Inflammatory macrophage treated with lipopolysaccharide for 1 hour (primary cell): ENCODE data around the gene VILL.

ENCODE experiments used
- DNase-seq, 2 donors: peaks; one replicate each; pipeline ENCODE4 v3.0.0-alpha.2; 2020 to 2022

Gene VILL

DNA sequence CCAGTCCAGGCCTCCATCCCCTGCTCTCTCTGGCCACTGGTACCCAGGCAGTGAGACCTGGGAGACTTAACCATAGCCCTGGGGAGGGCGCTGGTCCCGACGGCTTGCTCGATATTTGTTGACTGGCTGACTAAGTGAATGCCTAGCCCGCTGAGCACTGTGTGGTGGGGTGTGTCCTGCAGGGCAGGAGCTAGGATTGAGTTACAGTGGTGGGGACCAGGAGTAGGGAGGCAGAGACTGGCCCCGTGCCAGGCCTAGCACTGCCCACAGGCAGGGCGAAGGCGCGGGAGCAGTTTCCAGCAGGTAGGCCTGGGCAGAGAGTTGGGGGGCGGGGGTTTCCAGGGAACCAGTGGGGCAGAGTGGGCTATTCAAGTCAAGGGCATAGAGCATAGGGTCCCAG is at the start of gene VILL:
Gene VILL (plus strand): TSS at position 260 of the 400 bp plus-strand sequence. CDS start 2,887 bp downstream, outside the sequence.
- no peak for DNase-seq

DNA sequence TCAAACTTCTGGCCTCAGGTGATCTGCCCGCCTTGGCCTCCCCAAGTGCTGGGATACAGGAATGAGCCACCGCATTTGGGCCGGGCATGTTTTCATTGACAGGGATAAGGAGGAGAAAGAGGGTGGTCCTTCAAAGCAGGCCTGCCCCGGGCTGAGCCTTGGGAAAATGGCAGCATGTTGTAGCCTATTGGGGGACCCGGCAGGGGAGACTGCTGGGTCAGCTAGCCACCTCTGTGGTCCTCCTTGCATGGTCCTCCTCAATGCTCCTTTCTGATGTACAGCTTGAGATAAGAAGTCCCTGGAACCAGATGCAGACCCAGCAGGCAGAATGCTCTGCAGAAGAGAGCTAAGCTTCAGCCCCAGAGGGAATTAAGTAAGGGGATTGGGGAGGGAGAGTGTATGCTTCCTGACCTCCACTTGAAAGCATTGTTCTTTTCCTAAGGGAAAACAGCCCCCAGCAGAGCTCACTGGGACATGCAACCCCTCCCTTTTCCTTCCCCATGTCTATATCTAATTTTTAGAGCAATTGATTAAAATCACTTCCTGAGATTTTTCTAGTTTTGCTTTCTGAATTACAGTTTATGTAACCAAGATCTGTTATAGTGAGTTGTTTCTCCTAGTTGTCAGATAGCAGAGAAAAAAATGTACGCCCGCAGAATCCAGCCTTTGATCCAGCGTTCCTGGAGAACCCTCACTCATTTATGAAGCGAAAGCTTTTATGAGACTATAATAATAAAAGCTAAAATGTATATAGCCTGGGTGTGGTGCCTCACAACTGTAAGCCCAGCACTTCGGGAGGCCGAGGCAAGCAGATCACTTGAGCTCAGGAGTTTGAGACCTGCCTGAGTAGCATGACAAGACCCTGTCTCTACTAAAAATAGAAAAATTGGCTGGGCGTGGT is 48.7 kb upstream of the VILL start:
- no peak for DNase-seq

DNA sequence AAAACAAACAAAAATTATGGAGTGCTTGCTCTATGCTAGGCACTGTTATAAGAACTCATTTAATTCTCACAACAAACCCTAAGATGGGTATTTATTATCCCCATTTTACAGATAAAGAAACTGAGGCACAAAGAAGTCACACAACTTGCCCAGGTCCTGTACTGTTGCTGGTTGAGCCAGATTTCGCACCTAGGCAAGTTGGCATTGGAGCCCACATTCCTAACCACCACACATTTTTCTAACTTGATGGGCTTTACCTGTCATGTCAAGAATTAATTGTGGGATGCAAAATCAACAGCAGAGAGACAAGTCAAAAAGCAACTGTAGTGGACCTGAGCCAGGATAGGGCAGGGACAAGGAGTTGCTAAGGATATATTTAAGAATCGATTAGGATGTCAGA is 47.9 kb upstream of the VILL start:
- no peak for DNase-seq

DNA sequence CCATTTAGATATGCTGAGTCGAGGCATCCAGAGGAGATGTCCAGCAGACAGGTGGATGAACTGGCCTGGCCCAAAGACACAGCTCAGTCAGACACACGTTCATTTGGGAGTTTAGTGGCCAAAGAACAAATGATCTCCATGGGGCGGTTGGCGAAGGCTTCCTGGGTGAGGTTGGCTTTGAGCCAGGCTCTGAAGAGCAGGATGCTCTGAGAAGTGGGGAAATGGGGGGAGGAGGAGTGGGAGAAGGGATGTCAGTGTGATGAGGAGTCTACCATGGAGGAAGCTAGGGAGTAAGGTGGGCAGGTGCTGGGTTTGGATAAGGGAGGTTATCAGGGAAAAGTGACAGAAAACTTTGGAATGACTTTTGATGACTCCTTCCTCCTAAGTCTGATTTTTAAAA is 47.5 kb upstream of the VILL start:
- no peak for DNase-seq

DNA sequence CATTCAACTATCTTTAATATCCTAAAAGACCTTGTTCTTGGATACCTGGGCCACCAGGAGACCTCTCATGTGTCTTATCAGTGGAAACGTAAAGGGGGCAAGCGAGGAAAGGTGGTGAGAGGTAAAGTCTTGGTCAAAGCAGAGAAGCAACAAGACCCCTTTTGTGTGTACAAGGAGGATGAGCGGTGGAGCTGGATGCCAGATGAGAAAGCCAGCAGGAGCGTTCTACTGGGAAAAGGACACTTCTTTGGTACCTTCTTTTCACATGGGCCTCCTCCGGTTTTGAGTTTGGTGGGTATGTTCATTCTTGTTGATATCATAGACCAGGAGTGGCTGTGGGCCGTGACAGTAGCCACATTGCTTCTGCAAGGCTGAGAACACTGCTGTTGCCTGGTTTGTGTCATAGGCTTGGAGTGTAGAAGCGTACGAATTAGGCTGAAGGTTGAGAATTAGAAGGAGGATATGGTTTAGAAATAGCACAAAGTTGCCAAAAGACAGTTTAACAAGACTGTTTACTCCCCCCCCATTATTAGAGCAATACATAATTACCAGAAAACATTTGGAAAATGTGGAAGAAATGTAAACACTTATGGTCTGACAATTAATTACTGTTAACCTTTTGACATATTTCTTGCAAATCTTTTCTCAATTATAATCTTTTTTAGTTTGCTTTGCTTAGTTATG is 46.8 kb upstream of the VILL start:
- DNase-seq = no peak

DNA sequence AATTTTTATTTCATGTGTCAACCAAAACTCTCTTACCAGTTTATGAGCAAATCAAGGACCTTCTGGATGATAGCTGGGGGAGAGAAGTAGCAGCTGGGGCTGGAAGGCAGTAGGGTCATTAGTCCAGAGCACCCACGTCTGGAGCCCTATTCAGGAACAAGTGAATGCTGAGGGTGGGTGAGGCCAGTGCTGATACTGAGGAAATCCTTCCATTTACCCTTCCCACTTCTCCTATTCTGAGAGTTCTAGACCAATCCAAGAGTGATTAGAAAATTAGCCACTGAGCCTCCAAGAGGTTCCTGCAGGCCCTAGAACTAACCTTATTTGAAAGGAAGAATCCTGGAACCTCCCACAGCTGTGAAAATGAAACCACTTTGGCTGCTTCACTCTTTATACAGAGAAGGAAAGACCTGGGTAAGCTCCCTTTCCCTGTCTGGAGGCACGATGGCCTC is 46.2 kb upstream of the VILL start:
- DNase-seq = peak; percentile 35 to 54

DNA sequence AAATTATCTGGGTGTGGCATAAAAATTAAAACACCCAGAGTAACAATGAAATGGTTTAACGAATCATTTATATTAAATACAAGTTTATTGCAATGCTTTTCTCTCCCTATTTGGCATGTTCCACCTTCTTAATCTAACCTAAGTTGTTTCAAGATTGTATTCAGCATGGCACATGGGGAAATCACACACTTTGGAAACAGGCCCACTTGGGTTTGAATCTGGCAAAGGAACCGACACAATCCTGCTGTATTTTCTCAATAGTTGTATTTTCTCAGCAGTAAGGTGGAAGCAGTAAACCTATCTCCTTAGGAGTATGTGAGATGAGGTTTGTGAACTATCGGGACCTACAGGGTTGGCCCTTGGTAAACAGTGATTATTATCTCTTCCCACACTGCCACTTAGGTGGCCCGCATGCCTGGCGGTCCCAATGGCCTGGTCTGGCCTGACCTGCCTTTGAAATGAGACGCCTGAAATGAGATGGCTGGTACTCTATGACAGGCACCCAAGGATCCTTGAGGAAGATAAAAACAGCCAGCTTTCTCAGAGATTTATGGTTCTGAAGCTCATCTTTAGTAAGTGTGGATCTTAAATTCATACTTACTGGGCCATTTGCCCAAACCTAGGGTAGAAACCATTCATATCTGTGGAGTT is 45.3 kb upstream of the VILL start:
- DNase-seq = no peak

DNA sequence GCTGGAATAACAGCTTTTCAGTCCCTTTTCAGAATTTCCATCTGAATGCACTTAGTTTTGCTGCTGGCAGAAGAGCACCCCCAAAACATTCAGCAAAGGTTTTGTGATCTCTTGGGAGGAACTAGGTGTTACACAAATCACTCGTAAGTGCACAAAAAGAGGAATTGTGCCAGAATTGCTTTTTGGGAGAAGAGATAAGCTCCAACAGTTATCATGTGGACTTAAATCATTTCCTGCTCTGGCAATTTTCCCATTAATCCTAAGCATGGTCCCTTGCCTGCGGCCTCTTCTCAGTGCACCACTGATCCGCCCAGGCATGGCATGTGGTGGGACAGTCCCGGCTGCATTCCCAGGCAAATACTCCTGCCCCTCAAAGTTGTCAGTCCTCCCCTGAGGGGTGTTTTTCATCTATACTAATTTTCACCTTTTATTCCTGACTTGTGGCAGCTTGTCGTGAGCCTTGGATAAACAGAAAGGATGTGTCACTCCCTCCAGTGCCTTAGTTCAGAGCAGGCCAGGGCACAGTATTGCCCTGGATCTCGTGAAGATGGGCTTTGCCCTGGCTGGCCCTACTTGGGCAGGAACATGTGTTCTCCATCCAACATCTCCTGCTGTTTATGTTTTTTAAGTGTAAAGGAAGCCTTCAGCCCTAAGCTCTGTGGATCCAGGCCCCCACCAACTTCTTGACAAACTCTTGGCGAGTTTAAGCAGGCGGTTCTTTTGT is 44.6 kb upstream of the VILL start:
- peak; percentile 25 to 44 for DNase-seq

DNA sequence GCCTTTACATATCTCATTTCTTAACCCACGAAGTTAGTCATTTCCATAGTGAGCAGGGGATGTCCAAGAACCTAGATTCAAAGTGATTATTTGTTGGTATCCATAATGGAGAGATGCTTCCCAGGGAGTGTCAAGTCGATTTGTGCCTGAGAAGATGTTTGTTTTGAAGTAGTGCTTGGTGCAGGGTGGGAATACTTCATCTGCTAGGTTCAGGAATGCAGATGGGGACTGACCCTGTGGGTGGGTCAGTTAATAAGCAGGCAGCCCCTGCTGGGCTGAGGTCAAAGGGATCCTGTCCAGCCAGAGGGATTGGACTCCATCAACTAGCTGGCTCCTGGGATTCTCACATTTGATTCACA is 44.1 kb upstream of the VILL start:
- peak in 1 of 2 donors; percentile 7 for DNase-seq

DNA sequence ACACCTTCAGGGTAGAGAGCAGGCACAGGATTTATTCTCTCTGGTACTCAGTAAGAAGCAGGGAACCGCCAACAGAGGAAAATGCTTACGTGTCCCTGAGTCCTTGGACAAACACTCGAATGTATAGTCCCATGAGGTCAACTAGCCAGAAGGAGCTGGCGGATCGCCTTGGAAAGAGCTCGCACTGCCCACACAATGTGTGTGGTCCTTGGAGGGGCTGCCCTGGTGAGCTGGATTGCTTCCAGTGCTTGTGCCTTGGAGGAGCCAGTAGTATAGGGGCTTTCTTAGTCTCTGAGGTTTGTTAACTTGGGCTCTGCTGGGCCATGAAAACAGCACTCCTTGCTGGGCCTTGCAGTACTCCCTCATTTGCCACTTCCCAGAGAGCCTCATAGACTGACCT is 40.7 kb upstream of the VILL start:
- DNase-seq = no peak

DNA sequence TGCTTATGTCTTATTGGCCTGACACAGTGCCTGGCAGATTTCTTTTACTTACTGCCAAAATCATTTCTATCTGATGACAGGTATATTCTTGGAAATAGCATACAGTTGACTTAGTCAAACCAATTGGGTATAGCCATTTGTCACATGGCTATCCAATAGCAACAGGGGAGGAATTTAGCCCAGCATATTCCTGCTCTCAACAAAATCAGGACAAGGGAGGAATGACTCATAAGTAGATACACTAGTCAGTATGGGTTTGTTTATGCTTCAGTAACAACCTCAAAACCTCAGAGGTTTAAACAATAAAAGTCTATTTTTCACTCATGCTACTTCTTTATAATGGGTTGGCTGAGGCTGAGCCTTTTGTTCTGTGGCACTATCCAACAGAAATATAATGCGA is 38.0 kb upstream of the VILL start:
- DNase-seq = no peak

DNA sequence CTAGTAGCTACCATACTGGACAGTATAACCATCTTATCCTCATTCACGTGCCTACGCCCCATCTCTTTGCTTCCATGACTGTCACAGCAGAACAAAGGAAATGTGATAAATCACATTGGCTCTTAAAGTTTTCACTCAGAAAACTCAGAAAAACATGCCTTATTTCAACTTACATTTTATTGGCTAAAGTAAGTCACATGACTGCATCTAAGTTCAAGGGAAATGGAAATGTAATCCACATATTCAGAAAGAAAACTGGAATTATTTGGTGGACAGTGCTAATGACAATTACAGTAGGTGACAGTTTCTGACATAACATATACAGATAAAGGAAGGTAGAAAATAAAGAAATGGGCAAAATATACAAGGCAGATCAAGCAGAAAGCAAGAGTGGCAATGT is 37.4 kb upstream of the VILL start:
- DNase-seq = no peak

DNA sequence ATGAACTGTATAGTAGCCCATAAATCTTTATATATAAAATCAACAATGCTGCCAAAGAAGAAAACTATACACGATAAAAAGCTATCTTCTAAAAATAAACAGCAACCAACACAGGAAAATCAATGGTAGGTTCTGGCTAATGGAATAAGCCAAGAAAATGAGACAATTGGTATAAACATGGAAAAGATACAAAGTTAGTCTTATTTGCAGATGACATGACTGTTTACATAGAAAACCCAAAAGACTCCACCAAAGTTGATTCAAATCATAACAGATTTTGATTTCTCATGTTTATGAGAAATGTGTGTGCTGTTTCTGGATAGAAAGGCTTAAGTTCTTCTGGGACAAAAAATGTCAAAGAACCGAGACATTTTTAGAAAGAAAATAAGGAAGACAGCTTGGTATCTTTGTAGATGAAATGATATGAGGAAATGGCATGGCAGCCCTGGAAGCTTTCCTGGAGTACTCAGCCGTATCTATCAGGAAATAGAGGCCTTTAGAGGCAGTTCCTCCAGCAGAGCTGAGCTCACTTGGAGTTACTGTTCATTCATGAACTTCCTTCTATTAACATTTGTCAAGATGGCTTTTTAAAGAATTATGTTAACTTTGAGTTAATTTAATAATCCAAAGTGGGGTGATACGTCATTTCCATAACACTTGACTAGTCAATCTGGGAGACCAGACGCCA is 36.7 kb upstream of the VILL start:
- DNase-seq = no peak

DNA sequence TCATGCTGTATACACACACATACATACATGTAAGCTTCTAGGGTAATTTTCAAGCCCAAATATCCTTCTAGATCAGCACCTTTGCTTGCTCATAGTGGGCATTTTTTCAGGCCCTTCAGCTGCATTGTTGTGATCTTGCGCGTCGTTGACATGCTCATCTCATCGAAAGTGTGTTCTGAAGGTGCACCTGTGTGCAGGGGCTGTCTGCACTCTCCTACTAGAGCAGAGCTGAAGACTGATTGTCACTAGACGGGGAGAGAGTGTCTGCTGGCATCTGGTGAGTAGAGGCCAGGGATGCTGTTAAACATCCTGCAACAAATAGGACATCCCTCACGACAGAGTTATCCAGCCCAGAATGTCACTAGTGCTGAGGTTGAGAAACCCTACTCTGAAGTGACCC is 35.7 kb upstream of the VILL start:
- no peak for DNase-seq

DNA sequence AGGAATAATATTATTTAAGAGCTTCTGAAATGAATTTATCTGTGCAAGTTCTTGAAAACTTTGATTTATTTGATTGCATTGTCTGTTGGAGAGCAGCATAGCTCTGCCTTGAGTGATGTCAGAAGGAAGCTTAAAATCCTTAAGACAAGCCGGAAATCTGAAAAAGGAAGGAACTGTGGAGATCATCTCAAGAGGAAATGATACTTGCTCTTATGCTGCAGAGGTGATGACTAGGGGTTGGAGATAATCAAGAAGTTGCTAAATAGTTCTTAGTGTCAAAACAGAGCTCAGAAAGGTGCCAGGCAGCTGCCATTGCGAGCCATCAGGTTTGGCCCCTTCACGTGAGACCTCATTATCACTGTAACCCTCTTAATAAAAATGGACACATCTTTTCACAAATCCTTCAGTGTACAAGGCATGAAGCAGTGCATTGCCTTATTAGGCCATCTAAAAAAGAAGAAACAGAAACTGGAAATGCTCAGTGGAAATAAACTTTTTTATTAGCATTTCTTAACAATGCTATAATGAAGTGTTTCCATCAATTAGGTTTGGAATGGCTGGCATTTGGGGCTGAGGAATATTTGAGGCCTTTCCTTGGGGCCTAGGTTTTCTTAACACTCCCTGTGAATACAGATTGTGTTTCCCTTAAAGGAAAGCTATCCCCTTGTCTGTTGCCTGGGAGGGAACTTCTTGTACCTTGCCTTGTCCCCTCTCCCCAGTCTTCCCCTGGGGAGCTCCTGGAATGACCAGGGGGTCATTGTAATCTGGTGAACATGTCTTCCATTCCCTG is 34.5 kb upstream of the VILL start:
- DNase-seq = peak; percentile 49 to 51

DNA sequence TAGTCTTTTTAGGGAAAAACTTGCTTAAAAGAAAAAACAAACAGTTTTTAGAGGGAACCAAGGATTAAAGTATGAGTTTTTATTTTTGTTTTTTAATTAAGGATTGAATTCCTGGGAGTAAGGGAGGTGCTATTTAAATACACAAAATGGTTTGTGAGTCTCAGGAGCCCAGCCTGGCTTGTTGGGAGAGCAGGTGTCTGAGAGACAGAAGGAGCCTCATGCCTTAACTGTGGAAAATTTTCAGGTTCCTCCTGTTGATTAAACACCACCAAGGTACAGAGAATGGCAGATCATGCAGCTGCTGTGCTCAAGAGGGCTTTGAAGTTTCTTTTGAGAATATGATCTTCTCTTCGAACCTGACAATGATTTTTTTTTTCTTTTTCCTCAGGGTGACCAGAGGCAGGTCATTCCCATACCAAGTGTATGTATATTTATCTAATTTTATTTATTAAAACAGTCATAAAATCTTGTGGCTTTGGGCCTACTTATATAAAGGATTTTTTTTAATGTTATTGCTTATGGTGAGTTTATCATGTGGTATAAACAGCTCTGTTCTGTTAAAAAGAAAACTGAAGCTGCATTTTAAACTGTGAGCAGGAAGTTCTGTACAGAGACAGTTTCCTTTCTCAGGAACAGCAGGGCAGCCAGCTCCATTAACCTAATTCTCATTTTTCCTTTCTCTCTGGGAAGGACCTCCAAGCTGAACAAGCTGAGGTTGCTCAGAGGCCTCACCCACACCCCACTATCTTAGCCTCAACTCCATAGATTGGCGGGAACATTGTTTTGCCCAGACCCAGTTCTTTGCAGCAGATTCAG is 33.7 kb upstream of the VILL start:
- DNase-seq = no peak

DNA sequence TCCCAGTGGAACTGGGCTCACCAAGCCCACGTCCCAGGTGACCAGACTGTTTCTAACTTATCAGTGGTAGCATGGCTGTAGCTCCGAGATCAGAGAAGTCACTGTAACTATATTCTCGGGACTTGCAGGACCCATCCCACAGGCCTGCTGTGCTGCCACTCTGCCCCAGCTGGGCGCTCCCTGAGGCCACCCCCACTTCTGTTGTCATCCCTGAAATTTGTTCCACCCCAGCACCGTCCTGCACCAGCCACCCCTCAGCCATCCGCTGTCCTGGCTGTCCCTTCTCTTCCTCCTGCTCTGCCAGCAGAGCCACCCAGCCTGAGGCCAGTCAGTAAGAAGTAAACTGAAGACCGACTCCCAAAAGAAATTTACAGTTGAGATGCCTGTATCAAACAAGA is 33.0 kb upstream of the VILL start:
- DNase-seq = no peak

DNA sequence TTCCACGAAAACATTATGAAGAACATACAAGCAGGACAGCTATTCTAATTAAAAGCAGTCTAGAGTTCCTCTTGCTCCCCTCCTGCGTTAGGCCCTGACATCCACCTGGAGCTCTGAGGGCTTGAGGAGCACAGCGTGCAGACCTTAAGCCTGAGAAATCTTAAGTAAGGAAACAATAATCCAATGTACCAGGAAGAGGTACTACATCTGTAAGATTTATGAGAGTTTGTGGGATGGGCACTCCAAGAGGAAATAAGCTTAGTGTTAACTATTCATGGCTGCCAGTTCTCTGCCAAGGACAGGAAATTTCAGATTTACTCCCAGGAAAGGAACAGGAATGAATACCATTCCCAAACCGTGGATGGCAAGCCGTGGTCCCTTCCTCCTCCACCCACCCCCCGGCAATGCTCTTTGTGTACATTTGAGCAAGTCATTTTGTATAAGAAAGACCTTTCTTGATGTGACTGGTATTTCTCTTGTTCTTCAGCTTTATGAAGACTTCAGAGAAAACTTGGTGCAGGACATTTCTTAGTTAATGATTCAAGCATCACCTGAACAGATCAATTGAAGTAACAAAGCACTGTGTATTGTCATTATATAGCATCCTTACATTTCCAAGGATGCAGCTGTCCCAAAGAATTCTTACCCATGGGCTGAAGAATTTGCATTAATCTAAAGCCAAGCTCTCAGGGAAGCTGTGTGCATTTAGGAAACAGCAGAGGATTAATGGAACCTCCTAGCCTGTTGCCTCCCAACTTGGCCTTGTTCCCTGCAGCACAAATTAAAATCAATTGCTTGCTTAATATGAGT is 28.8 kb upstream of the VILL start:
- no peak for DNase-seq

DNA sequence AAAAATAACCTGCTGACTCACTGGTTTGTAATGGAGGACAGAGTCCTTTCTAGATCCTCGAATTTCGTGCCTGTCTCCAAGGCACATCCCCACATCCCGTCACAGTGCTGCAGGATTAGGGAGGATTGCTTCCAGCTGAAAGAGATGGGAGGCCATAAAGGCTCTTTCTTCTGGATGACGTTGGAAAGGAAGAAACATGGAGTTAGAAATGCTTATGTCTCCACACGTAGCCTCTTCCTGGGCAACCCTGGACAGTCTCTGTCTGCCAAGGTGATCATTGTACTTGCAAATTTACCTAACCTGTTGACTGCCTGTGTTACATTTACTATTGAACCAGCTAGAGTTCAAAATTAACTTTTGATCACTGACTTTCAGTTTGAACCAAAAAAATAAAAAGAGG is 27.6 kb upstream of the VILL start:
- no peak for DNase-seq

DNA sequence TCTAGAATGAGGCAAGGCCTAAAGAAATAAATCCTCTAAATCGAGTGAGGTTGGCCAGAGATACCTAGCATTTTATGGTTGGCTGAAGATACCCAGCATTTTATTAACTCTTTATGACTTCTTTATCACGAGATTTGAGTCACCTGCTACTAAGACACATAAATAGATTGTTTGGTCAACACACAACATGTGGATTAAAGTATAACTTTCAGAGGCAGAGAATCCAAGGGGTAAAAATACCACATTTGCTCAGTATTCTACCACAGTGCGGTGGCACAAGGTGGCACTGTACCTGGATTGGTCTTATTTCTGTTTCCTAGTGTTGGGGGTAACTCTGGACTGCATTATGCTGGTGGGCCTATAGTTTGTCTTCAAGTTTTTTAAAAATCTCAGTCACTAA is 27.0 kb upstream of the VILL start:
- no peak for DNase-seq
